GM12864 (cell line): Measurements from ENCODE around the gene PPP2R2D.

Experiments
- DNase-seq: peaks from one replicate; pipeline ENCODE4 v3.0.0-alpha.2; 2011; ENCODE audit warnings: low read depth
- H3K4me3 ChIP-seq: 2 replicates; pipeline ENCODE4 v1.5.1; 2011; ENCODE audit warnings: mild to moderate bottlenecking, low read depth, low read length, control low read depth
- TF ChIP-seq, protein P1 (sequence below): IDR thresholded peaks from 2 replicates; pipeline ENCODE4 v1.5.1; 2011; ENCODE audit warnings: low read depth, mild to moderate bottlenecking, moderate library complexity, low read length, control low read depth, inconsistent platforms; ENCODE audit errors: missing control alignments

The PPP2R2D gene

DNA sequence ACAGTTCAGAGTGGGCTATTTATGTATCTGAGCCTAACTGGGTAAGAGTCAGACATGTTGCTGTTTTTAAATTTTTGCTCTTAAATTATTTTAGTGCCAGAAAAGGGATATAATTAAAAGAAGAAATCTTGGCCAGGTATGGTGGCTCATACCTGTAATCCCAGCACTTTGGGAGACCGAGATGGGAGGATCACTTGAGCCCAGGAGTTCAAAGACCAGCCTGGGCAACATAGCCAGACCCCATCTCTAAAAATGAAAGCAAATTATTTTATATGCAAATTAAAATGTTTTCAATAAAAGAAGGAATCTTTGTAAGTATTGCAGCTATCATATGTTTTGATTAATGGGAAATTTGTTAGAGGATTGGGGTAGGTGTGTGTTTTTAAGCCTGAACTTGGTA is 41.6 kb downstream of the PPP2R2D start:
- DNase-seq, result no peak
- TF ChIP-seq, protein P1, sequence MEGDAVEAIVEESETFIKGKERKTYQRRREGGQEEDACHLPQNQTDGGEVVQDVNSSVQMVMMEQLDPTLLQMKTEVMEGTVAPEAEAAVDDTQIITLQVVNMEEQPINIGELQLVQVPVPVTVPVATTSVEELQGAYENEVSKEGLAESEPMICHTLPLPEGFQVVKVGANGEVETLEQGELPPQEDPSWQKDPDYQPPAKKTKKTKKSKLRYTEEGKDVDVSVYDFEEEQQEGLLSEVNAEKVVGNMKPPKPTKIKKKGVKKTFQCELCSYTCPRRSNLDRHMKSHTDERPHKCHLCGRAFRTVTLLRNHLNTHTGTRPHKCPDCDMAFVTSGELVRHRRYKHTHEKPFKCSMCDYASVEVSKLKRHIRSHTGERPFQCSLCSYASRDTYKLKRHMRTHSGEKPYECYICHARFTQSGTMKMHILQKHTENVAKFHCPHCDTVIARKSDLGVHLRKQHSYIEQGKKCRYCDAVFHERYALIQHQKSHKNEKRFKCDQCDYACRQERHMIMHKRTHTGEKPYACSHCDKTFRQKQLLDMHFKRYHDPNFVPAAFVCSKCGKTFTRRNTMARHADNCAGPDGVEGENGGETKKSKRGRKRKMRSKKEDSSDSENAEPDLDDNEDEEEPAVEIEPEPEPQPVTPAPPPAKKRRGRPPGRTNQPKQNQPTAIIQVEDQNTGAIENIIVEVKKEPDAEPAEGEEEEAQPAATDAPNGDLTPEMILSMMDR, result no peak
- no peak overlapping the region for H3K4me3 ChIP-seq

DNA sequence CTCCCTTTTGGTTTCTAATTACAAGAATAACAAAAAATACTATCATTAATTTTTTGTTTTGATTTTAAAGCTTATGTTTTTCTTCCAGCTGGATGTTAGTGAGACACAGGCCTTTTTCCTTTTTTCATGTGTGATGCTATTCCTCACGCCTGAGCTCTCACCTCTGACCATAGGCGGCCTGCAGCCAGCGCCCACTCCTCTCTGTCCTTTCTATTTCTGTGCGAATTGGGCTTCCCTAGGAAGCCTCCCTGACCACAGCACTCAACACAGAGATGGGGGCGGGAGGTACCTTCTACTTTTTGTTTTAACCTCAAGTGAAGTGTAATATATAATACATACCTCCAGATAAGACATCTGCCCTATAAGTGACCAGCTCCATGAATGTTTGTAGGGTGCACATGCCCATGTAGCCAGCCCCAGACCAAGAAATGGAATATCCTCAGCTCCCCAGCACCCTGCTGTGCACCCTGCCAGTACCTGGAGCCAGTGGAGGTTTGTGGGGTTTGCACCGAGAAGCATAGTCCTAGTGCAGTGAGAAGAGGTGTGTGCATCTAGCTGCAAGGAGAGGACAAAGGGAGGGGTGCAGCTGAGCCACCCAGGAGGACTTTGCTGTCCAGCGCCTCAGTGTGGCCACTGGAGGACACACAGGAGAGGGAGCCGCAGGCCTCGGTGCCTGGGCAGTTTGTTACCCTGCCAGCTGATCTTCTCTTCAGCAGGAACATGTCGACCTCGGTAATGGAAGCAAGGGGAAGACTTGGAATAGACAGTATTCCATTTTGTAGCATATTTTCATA is 42.4 kb downstream of the PPP2R2D start:
- DNase-seq, result no peak
- TF ChIP-seq, protein P1, result peak; percentile 48
- H3K4me3 ChIP-seq, result no peak overlapping the region

DNA sequence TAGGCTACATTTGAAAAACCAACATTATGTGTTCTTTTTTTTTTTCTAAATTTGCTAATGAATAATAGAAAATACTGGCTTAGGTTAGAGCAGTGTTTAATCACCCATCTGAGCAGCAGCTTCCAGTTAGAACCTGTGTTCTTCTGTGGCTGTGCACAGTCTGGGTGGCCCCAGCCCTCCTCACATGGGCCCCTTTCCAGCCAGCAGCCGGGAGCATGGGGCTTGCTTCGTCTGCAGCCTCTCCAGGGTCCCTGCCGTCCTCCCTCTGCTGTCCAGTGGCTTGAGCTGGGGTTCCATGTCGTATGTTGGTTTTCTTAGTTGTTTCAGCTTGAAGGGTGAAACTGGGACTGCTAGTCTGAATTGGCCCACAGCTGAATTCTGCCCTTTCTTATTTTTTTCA is 43.6 kb downstream of the PPP2R2D start:
- no peak for DNase-seq
- no peak overlapping the region for H3K4me3 ChIP-seq
- TF ChIP-seq, protein P1, result no peak

DNA sequence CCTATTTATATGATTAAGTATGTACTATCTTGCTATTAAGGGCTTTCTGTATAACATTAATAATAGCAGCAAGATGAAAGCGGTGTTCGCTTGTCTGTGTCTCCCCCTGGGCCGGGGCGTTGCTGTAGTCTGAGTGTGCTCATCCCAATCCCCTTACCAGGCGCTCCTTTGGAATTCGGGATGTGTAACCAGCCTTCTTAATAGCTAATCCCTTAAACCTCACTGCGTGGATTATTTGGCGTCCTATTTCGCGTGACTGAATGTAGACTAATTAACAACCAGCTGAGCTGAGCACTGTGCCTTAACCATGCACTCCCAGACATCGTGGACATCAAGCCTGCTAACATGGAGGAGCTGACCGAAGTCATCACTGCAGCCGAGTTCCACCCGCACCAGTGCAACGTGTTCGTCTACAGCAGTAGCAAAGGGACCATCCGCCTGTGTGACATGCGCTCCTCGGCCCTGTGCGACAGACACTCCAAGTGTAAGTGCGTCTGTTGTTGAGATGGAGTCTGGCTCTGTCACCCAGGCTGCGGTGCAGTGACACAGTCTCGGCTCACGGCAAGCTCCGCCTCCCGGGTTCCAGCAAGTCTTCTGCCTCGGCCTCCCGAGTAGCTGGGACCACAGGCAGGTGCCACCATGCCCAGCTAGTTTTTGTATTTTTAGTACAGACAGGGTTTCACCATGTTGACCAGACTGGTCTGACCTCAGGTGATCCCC is 44.3 kb downstream of the PPP2R2D start:
- H3K4me3 ChIP-seq, result no peak overlapping the region
- DNase-seq, result no peak
- TF ChIP-seq, protein P1, result no peak

DNA sequence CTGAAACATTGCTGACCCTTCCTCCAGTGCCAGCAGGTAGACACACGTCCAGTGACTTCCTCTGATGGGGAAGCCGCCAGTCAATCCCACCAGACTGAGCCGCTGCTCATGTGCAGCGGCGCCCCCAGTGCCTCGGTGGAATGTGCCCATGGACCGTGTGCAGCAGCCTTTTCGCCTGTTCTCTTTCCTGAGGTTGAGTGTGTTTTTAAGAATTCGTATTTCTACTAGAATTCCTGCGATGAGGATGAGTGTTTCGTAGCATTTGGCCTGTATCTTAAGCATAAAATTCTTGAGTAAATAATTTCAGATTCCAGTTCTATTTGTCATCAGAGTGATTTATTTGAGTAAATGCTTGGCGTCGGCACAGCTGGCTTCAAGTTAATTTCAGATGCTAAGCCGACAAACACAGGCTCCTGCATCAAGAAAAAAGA is 45.5 kb downstream of the PPP2R2D start:
- TF ChIP-seq, protein P1, result no peak
- no peak overlapping the region for H3K4me3 ChIP-seq
- no peak for DNase-seq

DNA sequence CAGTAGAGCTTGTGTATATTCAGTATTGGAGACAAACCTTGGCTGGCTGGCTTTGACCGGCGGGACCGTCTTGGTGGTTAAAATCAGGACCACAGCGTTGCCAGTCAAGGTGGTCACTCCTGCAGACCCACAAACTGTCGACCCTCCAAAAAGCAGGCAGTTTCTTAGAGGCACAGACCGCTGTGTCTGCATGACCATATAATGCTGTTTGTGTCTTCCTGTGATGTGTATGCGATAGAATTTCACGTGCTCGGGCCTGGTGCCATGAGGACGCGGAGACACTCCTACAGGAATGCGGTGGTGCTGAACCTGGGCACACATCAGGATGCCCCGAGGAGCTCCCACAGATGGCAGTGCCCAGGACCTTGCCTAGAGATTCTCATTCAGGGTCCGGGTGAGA is 46.1 kb downstream of the PPP2R2D start:
- no peak for DNase-seq
- TF ChIP-seq, protein P1, result no peak
- H3K4me3 ChIP-seq, result no peak overlapping the region
